Left renal pelvis (tissue), 4 donors: Measurements from ENCODE around the gene RND1. TPM values are rescaled to one million over a fixed set of nuclear protein-coding genes. Genes with fewer than 3 reads are reported as not detected.
"Not testable (repeated sequence)": the region's sequence is repeated elsewhere in the genome, so short reads cannot be mapped to it uniquely, and the experiment has no call there.

Experiments used
- DNase-seq, 4 donors: peaks; one replicate each; pipeline ENCODE4 v3.0.0-alpha.2; 2013; ENCODE audit warnings: low read depth in 4 of 4, low spot score in 3 of 4
- polyA plus RNA-seq, 4 donors: library from polyadenylated mRNA; unstranded; fragments of 120-200 nt; gene quantifications; one replicate each; pipeline ENCODE4 v1.2.1, GENCODE V29; 2013; ENCODE audit not compliant: insufficient read length in 4 of 4

Gene RND1
- 1 to 10 TPM; 2.5 to 6.0 (median 3.0) TPM for polyA plus RNA-seq

DNA sequence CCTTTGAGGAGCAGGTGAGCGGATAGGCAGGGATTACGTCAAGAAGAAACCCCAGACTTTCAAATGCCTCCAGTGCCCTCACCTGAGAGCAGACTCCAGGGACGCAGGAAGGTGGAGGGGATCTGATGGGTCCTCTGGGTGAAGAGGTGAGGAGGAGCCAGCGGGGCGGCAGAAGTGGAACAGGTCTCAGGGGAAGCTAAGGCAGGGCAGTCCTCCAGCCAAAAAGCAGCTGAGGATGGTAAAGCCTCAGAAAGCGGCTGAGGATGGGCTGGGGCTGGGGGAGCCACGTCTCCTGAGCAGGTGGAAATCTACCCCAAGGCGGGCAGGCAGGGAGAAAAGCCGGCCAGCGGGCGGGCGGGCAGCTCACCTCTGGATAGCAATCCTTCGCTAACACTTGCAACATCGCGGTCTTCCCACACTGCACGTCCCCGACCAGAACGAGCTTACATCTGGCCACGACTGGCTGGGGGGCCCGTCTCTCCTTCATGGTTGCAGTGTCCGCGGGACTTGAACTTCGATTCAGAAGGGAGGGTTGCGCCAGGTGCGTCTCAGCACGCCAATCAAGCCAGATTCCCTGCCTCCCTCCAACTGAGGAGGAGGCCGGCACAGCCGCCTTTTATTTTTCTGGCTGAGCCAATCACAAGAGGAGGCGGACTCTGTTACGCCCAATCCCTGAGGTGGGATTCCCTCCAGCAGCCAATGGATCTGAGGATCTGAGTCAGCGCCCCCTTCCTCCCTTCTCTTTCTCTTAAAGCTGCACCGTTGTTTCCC, at the start of gene RND1:
RND1 (minus strand) TSS at position 590 of the 771 bp plus-strand sequence; CDS start at position 487, 103 bp downstream.
- peak; percentile 81 to 89 (median 84) for DNase-seq

DNA sequence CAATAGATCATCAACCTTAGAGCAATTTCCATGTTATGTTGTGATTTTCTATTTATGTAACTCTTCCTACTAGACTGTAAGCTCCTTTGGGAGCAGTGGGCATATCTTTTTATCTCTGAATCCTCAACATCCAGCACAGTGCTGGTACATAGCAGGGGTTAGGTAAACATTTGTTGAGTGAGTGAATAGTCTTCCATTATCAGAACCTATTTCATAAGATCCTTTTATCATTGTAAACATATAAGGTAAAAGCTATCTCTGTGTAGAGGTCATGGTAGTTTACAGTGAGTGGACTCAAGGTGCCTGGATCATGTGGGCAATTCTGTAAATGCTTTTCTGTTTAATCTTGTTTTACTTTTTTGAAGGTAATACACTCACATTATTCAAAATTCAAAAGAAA, 44.5 kb upstream of the RND1 start:
- no peak for DNase-seq

DNA sequence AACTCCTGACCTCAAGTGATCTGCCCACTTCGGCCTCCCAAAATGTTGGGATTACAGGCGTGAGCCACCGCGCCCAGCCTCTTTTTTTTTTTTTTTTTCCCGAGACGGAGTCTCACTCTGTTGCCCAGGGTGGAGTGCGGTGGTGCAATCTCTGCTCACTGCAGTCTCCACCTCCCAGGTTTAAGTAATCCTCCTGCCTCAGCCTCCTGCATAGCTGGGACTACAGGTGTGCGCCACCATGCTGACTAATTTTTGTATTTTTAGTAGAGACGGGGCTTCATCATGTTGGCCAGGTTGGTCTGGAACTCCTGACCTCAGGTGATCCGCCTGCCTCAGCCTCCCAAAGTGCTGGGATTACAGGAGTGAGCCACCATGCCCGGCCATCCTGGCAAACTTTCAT, 44.0 kb upstream of the RND1 start:
- not testable (repeated sequence) for DNase-seq

DNA sequence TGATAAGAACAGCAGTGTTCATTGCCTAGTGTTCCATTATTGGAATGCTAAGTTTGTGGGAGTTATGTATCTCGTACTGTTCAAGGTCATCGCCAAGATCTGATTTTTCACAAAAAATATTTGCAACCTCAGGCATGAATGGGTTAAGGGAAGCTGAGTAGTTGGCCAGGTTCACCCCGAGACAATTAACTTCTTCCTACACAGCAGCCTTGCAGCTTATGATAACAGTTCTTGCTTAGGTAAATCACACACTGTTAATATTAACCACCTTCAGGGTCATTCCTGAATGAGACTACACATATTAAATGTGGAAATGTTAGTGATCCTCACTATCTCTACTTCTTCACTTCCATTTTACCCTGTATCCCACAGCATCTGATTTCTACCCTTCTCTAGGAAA, 41.6 kb upstream of the RND1 start:
- DNase-seq: no peak

DNA sequence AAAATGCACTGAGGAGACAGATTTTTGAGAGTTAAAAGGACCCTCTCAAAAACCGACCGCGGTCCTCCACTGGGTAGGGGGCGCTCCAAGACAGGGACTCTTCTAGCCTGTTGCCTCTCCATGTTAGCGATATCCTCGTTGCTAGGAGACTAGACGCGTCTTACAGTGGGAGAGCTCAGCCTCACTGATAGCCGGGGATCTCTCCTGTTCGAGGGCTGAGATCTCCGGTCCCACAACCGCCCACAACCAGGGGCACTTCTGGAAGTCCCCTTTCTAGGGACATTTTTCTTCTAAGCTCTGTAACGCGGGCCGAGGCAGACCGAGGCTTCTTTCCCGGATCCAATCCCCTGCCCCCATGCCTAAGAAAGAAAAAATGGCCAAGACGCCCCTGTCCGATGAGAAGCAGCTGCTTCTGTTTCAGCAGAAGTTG, 38.3 kb upstream of the RND1 start:
- peak in 3 of 4 donors; percentile 70 to 89 (median 83) for DNase-seq

DNA sequence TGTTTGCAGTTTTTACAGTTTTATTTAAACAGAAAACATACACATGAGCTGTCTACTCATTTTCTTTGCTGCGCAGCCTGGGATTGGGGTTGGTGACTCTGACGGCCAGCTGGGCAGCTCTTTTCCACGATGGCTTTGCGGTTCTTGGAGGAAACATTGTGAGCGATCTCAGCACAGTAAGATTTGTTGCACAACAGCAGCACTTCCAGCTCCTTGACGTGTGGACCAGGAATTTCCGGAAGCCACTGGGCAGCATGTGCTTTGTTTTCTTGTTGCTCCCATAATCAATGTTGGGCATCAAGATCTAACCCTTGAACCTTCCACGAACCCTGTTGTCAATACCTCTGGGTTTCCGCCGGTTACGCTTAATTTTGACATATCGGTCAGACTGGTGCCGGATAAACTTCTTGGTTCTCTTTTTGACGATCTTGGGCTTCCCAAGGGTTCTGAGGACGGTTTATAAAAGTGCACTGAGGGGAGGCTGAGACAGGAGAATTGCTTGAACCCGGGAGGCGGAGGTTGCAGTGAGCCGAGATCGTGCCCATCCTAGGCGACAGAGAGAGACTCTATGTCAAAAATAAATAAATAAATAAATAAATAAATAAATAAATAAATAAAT, 37.8 kb upstream of the RND1 start:
- DNase-seq: no peak

DNA sequence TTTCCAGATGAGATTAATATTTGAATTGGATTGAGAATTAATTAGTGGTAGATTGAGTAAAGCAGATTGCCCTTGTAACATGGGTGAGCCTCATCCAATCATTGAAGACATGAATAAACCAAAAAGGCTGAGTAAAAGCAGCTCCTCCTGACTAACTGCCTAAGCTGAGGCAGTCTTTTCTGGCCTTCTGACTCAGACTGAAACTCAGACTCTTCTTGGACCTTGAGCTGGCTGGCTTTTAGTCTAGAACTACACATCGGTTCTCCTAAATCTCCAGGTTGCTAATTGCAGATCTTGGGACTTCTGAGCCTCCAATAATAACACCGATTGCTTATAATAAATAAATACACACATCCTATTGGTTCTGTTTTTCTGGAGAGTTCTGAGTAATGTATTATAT, 35.6 kb upstream of the RND1 start:
- no peak for DNase-seq

DNA sequence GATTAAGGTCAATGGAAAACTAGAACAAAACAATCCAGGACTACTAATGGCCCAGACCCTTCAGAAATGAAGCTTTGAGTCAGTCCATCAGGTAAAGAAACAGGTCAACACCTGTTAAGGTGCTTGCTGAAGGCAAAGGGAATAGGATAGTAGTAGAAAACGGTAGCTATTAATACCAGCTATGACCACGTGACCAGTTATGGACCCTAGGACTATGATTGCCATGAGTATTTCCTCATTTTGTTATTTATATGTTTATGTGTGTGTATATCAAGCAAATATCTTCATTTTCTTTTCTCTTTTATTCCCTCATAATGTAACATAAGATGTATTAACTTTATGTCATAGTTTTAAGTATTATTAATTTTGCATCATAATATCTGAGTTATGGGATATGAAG, 34.0 kb upstream of the RND1 start:
- no peak for DNase-seq

DNA sequence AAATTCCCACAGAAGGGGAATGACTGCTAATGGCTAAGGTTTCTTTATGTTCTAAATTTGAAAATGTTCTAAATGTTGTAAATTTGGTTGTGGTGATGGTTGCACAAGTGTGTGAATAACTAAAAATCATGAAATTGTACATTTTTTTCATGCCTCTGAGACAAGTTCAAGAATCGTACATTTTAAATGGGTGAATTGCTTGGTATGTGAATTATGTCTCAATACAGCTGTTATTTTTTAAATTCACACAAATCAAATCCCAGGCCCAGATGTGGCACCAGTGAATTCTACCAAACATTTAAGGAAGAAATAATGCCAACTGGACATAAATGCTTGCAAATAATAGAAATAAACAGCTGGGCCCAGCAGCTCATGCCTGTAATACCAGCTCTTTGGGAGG, 28.6 kb upstream of the RND1 start:
- no peak for DNase-seq

DNA sequence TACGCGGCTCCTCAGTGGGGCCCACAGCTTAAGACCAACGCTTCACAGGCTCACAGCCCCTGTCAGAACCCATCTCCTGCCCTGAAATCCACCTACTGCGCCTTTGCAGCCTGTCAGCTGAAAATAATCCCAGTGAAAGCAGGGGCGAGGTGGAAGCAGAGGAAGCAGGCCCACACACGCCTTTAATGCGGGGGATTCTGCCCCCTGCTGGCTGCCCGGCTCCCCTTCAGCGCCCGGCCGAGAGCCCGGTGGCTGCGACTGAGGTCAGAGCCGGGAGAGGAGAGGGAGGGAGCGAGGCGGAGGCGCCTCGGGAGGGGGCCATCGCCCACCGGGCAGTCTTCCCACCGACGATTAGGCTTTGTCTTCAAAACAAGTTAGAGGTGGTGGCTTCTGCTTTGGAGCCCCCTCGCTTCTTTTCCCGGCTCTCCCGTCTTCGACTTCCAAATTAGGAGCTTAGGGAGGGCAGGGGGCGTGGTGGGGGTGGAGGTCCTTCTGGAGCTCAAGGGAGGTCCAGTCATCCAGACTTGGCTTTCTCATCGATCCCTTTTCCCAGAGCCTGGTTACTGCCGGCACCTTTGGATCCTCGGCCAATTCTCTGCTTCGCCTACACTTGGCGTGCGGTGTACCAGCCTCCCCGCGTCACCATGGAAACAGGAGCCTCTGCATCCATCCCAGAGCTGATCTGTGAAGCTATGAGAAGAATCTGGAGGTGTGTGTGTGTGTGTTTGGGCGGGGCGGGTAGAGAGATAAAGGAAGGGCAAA, 25.2 kb upstream of the RND1 start:
- peak in 2 of 4 donors; percentile 47 to 67 for DNase-seq

DNA sequence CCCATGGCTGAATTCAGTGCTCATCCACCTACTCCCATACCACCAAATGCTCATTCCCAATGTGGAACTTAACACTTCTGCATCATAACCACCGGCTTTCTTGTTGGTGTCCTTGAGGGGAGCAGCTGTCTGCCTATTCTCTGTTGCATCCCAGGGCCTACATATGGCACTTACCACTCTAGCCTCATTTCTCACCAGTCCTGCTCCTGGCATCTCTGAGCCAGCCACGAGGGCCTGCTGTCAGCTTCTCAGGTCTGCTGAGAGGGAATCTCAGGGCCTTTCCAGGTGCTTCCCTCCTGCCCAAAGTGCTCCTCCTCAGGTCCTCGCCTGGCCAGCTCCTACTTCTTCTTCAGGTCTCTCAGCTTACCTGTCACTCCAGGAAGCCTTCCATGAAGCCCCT, 24.0 kb upstream of the RND1 start:
- no peak for DNase-seq

DNA sequence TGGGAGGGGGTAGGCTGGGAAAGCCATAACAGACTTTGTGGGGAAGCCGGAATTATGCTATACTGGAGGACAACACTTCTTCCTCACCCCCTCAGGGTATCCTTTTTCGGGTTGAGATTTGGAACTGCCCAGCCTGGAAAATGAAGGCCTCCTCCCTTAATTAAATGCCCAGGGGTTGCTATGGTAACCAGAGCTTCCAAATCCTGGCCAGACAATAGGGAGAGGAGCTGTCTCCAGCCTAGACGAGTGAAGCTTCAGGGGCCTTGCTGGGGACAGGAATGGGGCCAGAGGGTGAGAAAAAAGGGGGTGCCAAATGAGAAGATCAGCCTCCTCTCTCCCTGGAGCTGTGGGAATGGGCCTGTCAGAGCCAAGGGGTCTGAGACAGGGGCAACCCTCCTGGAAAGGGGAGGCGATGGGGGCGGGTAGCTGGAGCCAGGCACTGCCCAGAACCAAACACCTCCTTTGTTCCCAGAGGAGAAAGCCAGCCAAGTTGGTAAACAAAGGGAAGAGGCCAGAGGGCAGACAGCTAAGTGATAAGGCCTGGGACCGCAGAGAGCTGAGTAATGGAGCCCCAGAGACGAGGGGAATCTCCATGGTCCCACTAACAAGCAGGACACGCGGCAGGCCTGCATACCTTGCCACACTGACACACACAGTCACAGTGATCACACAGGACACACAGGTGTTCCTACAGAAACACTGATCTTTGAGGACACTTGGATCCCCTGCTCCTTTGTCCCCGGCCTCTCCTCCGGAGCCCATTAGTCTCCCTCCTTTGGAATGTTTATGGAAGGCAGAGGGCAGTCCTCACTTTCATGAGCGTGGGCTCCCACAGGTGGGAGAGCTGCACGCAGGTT, 17.9 kb upstream of the RND1 start:
- DNase-seq: no peak

DNA sequence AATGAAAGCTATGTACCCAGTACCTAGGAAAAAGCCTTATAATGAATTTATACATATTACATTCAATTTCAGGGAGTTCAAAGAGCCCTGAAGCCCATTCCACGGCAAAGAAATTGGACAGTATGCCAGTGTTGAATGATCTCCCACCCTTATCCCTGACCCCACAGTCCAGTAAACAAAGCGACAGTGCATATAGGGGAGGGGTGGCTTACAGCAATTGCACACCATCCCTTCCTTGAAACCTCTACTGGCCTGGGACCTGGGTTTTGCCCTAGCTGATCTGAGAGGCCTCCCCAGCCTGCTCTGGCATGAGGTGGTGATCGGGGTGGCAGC, 17.3 kb upstream of the RND1 start:
- no peak for DNase-seq

DNA sequence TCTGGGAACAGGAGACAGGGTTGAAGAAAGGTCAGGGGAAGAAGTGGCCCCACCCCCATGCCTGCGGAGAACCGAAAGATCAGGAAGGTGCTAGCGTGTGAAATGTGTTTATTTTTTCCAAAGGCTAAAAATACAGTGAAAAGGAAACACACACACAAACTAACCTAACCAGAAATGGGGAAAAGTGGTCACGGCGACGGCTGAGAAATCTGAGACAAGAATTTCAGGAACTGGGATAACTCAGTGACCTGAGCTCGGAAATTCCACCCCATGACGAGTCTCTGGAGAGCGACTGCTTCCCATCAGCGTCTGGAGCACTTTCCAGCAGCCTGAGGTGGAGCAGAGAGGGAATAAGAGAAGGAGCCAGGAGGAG, 16.6 kb upstream of the RND1 start:
- no peak for DNase-seq

DNA sequence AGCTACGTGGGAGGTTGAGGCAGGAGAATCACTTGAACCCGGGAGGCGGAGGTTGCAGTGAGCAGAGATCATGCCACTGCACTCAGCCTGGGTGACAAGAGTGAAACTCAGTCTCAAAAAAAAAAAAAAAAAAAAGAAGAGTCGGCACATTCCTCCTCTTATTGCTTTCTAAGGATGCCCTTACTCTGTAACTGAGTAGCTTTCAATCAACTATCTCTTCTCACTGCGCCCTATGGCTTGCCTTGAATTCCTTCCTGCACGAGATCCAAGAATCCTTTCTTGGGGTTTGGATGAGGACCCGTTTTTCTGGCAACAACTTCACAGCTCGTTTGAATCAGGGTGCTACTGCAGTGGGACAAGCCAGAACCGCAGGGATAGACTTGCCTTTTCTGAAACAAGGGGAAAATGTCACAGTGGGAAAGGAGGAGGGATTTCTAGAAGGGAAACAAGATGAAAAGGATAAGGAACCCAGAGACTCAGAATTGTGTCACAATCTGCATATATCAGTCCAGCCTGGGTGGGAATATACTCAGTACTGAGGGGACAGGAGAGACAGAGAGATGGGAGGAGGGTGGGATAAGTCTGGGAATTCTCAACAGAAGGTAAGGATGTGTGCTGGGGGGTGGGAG, 16.1 kb upstream of the RND1 start:
- no peak for DNase-seq

DNA sequence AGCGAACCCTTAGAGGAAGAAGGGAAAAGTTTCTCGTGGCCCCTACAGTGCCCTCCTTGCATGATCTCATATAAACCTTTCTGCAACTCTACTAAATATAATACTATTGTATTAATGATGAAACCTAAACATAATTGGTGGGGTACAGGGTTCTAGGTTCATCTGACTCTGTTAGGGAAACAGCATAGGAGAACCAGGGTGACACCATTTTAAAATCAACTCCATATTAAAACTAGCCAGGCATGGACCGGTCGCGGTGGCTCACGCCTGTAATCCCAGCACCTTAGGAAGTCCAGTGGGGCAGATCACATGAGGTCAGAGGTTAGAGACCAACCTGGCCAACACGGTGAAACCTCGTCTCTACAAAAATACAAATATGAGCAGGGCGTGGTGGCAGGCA, 15.0 kb upstream of the RND1 start:
- no peak for DNase-seq

DNA sequence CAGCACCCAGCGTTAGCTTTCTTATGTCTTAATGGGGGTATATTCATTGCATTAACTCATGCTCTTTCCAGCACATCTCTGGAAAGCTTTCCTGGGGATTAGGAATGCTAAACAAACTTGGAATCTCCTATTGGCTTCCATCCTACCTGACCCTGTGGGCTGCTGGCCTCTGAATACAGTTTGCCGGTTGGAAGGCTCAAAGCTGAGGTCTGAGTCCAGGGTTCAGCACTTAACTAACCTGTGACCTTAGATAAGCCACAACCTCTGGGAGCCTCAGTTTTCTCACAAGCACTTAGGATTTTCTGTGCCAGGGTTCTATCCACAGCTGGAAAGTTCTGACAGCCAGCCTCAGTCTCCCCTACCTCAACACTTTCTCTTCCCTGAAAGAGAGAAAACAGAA, 12.9 kb upstream of the RND1 start:
- DNase-seq: no peak

DNA sequence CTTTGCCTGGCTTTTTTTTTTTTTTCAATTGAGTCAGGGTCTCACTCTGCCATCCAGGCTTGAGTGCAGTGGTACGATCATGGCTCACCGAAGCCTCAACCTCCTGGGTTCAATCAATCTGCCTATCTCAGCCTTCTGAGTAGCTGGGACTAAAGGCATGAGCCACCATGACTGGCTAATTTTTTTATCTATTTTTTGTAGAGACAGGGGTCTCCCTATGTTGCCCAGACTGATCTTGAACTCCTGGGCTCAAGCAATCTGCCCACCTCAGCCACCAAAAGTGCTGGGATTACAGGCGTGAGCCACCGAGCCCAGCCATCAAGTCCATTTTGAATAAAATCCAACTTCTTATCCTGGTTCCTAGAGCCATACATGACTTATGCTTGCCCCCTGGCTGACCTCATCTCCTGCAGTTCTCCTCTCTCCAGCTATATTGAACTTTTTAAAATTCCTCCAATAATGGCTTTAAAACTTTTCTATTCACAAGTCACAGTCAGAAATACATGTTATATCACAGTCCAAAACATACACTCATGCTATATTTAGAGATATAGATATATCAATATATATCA, 10.4 kb upstream of the RND1 start:
- DNase-seq: no peak

DNA sequence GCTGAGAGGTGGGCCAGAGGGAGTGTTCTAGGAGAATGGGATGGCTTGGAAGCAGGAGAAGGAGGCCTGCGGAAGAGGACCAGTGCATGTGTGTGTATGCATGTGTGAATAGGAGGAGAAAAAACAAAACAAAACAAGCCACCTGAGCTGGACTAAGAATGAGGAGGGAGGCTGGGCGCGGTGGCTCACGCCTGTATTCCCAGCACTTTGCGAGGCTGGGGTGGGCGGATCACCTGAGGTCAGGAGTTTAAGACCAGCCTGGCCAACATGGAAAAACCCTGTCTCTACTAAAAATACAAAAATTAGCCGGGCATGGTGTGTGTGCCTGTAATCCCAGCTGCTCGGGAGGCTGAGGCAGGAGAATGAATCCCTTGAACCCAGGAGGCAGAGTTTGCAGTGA, 7.9 kb upstream of the RND1 start:
- not testable (repeated sequence) for DNase-seq

DNA sequence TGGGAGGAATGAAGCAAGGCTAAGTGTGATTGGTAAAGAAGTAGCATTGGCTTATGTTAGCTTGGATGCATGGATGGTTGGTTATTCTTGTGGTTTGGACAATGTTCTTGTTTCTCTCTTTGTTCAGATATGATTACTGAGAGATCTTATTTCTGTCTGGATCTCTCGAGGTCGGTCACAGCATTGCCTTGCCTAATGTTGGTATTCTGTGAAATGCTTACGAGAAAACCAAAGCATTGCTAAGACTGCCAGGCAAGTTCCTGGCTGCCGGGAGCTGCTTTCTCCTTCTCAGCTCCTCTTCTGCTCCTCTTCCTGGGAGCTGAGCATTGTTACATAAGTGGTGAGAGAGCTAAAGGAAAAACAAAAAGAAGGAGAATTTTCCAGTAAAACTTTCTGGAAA, 7.4 kb upstream of the RND1 start:
- no peak for DNase-seq
